GM19193 (cell line): Measurements from ENCODE around the gene PRKACB.

Source experiments
- POLR2A ChIP-seq: IDR thresholded peaks from 4 replicates; pipeline ENCODE4 v1.6.1; 2011; ENCODE audit not compliant: insufficient read depth, insufficient read length; ENCODE audit errors: extremely low read depth

Gene PRKACB

DNA sequence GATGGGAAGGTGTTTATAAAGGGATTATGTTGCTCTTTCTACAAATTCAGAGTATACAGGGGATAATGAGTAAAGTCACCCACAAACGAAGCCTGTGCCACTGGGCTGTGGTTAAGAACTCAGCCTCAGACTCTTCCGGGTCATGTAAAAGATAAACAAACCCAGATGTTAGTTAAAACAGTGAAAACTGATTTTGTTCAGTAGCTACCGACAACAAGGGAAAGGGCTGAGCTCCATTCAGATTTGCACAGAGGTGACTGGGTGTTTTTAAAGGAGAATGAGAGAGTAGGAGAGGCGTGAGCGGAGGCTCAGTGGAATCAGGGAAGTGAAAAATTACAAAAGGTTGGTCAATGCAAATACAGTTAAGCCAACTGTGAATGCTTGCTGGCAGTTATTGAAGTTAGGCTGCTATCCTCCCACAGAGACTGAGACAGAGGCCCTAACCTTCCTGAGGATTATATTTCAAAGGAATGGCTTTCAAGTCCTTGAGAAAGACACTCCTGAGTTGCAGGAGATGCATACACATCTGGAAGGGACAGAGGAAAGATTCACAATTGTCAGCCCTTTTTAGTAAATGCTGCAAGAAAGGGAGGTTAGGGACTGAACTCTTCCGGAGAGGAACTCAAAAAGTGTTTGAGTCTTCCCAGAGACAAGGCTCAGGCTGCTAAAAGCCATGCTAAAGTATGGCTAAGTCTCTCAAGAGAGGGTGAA lies 127.5 kb downstream of the PRKACB start:
- TF ChIP-seq POLR2A = no peak

DNA sequence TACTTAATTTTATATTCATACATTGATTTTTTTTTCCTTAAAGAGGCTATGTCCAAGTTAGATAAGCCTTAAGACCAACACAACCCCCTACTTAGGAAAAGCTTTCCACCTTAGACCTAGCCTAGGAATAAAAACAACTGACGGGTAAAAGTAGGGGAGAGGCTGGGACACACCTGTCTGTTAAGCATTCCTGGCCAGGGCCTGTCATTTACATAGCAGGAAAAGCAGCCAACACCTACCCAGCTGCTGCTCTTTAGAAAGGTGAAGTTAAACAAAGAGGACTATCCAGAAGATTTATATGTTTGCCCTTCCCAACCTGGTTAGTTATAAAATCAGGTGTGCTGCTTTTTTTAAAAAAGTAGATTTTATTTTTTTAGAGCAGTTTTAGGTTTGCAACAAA lies 128.3 kb downstream of the PRKACB start:
- no peak for TF ChIP-seq POLR2A

DNA sequence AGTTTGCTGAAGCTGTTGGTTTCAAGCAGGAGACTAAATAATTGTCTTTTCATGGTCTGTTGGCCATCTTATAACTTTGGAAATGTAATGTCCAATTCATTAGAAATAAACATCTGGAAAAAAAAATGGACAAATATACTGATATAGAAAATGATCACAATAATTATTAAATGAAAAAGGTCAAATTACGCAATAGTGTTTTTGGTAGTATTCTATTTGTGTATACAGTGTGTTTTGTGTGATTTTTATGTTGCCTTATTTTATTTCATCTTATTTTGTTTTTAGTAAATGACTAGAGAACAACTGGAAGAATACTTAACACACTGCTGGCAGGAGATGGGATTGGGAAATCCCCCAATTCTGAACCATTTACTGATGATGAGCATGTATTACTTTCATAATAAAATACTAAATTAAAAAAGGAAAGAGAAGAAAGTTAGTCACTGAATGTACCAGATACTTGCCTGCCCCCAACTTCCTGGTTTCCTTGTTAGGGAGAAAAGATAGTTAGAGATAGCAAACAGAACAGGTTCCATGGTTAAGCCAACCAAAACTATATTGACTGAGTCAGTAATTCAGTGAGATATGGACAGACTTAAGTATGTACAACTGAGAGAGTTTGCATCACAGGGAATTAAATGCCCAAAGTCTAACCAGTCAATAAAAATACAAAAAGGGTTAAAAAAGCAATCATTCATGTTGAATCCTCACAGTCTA lies 133.4 kb downstream of the PRKACB start:
- TF ChIP-seq POLR2A = no peak

DNA sequence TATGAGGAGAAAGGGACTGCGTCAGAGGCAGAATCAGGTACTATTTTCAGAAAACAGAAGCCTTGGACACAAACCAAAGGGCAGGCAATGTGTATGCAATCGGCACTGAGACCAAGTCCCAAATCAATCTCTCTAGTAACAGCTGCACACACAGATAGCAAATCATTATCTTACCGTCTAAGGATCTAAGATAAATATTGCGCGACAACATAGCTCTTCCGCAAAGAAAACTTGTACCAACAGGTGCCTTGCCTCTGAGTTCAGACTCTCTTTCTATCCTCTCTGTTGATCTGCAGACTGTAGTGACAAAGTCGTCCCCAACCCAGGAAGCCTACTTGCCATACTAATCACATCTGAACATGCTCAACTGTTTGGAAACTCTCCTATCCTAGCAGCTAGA lies 134.8 kb downstream of the PRKACB start:
- TF ChIP-seq POLR2A = no peak

DNA sequence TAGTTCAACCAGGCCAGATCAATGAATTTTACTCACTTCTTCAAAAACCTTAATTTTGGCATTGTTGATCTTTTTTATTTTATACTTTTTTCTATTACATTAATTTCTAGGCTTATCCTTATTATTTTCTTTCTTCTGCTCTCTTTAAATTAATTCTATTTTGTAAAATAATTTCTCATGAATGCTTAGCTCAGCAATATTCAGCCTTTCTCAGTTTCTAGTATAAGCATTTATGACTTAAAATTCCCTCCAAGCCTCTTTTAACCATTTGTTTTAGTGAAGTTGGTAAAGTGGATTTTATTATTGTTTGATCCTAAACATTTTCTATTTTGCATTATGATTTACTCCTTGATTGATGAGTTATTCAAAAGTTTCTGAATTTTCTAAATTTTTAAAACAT lies 136.8 kb downstream of the PRKACB start:
- no peak for TF ChIP-seq POLR2A

DNA sequence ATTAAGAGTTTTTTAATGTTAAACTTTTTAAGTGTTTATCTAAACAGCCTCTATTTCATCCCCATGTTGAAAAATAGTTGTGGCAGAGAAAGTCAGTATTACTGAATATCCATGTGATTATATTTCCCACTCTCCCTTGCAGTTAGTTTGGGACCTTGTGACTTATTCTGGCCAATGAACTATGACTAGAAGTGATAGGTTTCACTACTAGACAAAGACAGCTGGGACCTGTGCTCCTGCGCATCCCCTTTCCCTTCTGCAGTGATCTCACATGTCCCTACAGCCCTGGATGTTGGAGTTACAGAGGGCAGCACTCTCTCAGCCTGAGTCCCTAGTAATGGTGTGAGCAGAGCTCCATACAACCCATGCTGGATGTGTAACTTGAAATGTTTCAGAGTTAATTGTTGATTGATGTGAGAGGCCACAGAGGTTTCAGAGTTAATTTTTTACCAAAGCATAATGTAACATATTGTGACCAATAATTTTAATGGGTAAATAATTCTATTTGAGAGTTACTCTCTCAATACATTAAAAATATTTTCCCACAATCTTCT lies 138.8 kb downstream of the PRKACB start:
- no peak for TF ChIP-seq POLR2A

DNA sequence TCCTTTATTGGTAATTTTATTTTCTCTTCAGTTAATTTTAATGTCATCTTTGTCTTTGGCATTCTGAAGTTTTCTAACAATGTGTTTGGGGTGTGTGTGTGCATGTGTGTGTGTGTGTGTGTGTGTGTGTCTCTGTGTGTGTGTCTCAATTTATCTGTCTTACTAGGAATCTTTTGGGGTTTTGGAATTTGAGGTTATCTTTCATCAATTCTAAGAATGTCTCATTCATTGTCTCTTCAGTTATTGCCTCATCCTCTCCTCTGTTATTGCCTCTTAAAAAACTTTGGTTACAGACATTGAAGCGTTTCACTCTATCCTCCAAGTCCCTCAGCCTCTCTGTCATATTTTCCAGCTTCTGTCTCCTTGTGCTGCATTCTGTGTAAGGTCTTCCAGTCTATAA lies 139.3 kb downstream of the PRKACB start:
- no peak for TF ChIP-seq POLR2A

DNA sequence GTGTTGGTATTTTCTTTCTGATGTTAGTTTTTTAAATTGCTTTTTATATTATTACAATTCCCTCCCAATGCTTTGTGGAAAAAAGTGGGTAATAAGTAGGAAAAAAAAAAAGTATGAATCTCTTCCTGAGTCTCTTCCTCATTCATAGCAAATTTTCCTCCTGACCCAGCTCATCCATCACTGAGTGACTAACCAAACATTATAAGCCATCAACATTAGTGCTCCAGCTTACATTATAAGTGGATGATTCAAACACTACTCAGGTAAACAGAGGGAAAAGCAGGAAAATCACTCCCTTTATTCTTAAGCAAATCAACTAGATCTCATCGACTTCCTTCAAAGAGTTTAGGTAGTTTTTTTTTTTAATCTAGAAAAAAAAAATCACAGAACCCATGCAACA lies 142.0 kb downstream of the PRKACB start:
- no peak for TF ChIP-seq POLR2A
